Tibial artery (tissue), 4 donors: ENCODE results near the gene SERAC1.

ENCODE experiments used
- DNase-seq, 2 donors: peaks; one replicate each; pipeline ENCODE4 v3.0.0-alpha.2; 2019
- H3K27ac ChIP-seq, 2 donors: fragments of 200-600 bp; sonication (generic) in 1 of 2; 1 replicate in 1 of 2; 2 replicates in 1 of 2; pipeline ENCODE4 v1.5.1; 2018 to 2019; ENCODE audit warnings: mild to moderate bottlenecking in 1 of 2
- H3K27me3 ChIP-seq, 2 donors: fragments of 200-600 bp; sonication (generic) in 1 of 2; one replicate each; pipeline versions ENCODE4 v1.5.1 to v1.6.0; 2016 to 2019
- H3K36me3 ChIP-seq, 3 donors: fragments of 200-600 bp; sonication (generic) in 2 of 3; one replicate each; pipeline ENCODE4 v1.5.1; 2016 to 2019; ENCODE audit warnings: mild to moderate bottlenecking in 2 of 3
- H3K4me1 ChIP-seq, 4 donors: fragments of 200-600 bp; sonication (generic) in 2 of 4; 1 replicate in 3 of 4; 2 replicates in 1 of 4; pipeline ENCODE4 v1.5.1; 2016 to 2019
- H3K4me3 ChIP-seq, 2 donors: fragments of 200-600 bp; sonication (generic) in 1 of 2; 1 replicate in 1 of 2; 2 replicates in 1 of 2; pipeline ENCODE4 v1.5.1; 2018 to 2019; ENCODE audit warnings: mild to moderate bottlenecking in 2 of 2
- H3K9me3 ChIP-seq, 3 donors: fragments of 200-600 bp; sonication (generic) in 1 of 3; one replicate each; pipeline ENCODE4 v1.5.1; 2016 to 2019
- CTCF ChIP-seq, 2 experiments: fragments of 200-600 bp in 1 of 2; fragments of 450-650 bp in 1 of 2; IDR thresholded peaks; one replicate each; pipeline ENCODE4 v1.5.1; 2017 to 2019; ENCODE audit warnings: antibody characterized with exemption in 2 of 2, mild to moderate bottlenecking in 1 of 2, moderate library complexity in 1 of 2
- intact Hi-C: fragments of 100-400 bp; cut with DNase I; formaldehyde crosslinking; loops from one replicate; pipeline ENCODE4 v1.15.0; 2023; ENCODE audit warnings: low total_unique reads

SERAC1 gene

GRCh38 chr6:158206740-158207421 lies 38.8 kb upstream of the SERAC1 start:
- H3K4me1 ChIP-seq: no peaks in the 10 kb centered on the region
- no peaks in the 10 kb centered on the region for H3K27me3 ChIP-seq
- no peaks in the 10 kb centered on the region for H3K9me3 ChIP-seq
- no peak overlapping the region for H3K4me3 ChIP-seq
- DNase-seq: no peak
- no peak for TF ChIP-seq CTCF (IDR thresholded peaks at IDR 0.05)
- H3K36me3 ChIP-seq: no peaks in the 10 kb centered on the region
- no peak overlapping the region for H3K27ac ChIP-seq
- intact Hi-C loops: no loop called here

GRCh38 chr6:158205169-158205944 lies 37.3 kb upstream of the SERAC1 start:
- DNase-seq: no peak
- no peak overlapping the region for H3K27ac ChIP-seq
- no peaks in the 10 kb centered on the region for H3K36me3 ChIP-seq
- H3K9me3 ChIP-seq: no peaks in the 10 kb centered on the region
- no peak overlapping the region for H3K4me3 ChIP-seq
- H3K4me1 ChIP-seq: no peaks in the 10 kb centered on the region
- intact Hi-C loops: no loop called here
- peak in 1 of 2 experiments; percentile 4 for TF ChIP-seq CTCF (IDR thresholded peaks at IDR 0.05)
- H3K27me3 ChIP-seq: no peaks in the 10 kb centered on the region

DNA sequence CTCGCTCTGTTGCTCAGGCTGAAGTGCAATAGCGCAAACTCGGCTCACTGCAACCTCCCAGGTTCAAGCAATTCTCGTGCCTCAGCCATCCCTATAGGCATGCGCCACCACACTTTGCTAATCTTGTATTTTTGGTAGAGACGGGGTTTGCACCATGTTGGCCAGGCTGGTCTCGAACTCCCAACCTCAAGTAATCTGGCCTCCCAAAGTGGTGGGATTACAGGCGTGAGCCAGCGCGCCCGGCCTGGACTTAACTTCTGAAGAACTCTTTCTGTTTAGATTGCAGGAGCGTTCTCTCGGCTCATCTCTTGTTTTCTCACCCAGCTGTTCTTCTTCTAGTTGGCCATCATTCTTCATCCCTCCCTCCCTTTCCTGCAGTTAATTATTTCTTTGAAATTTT lies 30.4 kb upstream of the SERAC1 start:
- intact Hi-C loops: no loop called here
- H3K36me3 ChIP-seq: peaks cover 0 to 16% (median 9%) of the 10 kb centered on the region in 3 donors
- DNase-seq: no peak
- H3K4me1 ChIP-seq: no peaks in the 10 kb centered on the region
- no peak overlapping the region for H3K27ac ChIP-seq
- H3K27me3 ChIP-seq: no peaks in the 10 kb centered on the region
- no peak overlapping the region for H3K4me3 ChIP-seq
- no peaks in the 10 kb centered on the region for H3K9me3 ChIP-seq
- no peak for TF ChIP-seq CTCF (IDR thresholded peaks at IDR 0.05)

GRCh38 chr6:158194487-158195280 lies 26.6 kb upstream of the SERAC1 start:
- H3K4me3 ChIP-seq: no peak overlapping the region
- no peaks in the 10 kb centered on the region for H3K4me1 ChIP-seq
- intact Hi-C loops: no loop called here
- peaks cover 18 to 33% (median 28%) of the 10 kb centered on the region in 3 donors for H3K36me3 ChIP-seq
- no peaks in the 10 kb centered on the region for H3K9me3 ChIP-seq
- H3K27me3 ChIP-seq: no peaks in the 10 kb centered on the region
- no peak for TF ChIP-seq CTCF (IDR thresholded peaks at IDR 0.05)
- no peak for DNase-seq
- no peak overlapping the region for H3K27ac ChIP-seq

DNA sequence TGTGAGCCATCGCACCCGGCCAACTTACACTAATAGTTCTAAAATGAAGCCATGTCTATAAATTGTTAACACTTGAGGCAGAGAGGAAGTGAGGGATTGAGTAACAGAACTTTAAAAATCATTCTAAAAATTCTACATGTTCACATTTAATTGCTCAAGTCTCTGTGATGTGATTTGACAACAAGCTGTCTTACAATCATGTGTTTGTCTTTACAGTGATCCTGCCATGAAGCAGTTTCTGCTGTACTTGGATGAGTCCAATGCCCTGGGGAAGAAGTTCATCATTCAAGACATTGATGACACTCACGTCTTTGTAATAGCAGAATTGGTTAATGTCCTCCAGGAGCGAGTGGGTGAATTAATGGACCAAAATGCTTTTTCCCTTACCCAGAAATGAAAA lies 23.7 kb upstream of the SERAC1 start:
- no peak for DNase-seq
- Histone ChIP-seq H3K27ac (no peak overlapping the region), H3K4me3 (no peak overlapping the region), H3K36me3 (peaks cover 31 to 45% (median 37%) of the 10 kb centered on the region in 3 donors), H3K4me1 (no peaks in the 10 kb centered on the region), H3K27me3 (no peaks in the 10 kb centered on the region), H3K9me3 (no peaks in the 10 kb centered on the region)
- TF ChIP-seq CTCF (IDR thresholded peaks at IDR 0.05): no peak
- intact Hi-C loops: no loop called here
